ENCODE results near the gene TBC1D22A.

- TF ChIP-seq CTCF (IDR thresholded peaks at IDR 0.05): no peak
- no peak for TF ChIP-seq POLR2A (IDR thresholded peaks at IDR 0.05)
These were observed 370.0 kb downstream of the TBC1D22A start for GRCh38 chr22:47132428-47132825.

Measured in Peyer's patch (tissue), 4 donors.